H1 (cell line): ENCODE data around the gene LRRC4C. TPM values are rescaled to one million over a fixed set of nuclear protein-coding genes. Genes with fewer than 3 reads are reported as not detected.

ENCODE experiments used
- CTCF ChIA-PET: fragments of 300-600 bp; sonication (Branson Sonifier 250); formaldehyde crosslinking; loops from one replicate; lab custom pipeline; 2021; ENCODE audit not compliant: partially characterized antibody; lab: Charles Lee
- POLR2A ChIA-PET: fragments of 300-600 bp; sonication (Branson Sonifier 250); formaldehyde crosslinking; loops from one replicate; lab custom pipeline; 2021; ENCODE audit warnings: inconsistent platforms; ENCODE audit not compliant: partially characterized antibody; lab: Charles Lee
- DNase-seq, 2 experiments: peaks; one replicate each; pipeline versions ENCODE4 v3.0.0 to v3.0.0-alpha.2; 2010 to 2022; ENCODE audit warnings: low spot score in 2 of 2, low read depth in 1 of 2, mixed read lengths in 1 of 2
- FAIRE-seq: peaks from 2 replicates; lab custom pipeline; 2011; peaks lifted over from hg19 to GRCh38; lab: Jason Lieb, UNC
- H2AFZ ChIP-seq: 2 replicates; pipeline ENCODE4 v1.8.1; 2012; ENCODE audit warnings: low read length, inconsistent platforms
- H2AK5ac ChIP-seq: 2 replicates; pipeline ENCODE4 v1.6.1; 2013; ENCODE audit warnings: low read depth, low read length
- H2BK120ac ChIP-seq: replicated peaks from 2 replicates; pipeline ENCODE3; 2013; ENCODE audit warnings: low read depth, low read length, inconsistent platforms
- H2BK12ac ChIP-seq: 2 replicates; pipeline ENCODE4 v1.6.1; 2013; ENCODE audit warnings: low read depth, low read length
- H2BK15ac ChIP-seq: 2 replicates; pipeline ENCODE4 v1.6.1; 2013; ENCODE audit warnings: low read length
- H2BK20ac ChIP-seq: 2 replicates; pipeline ENCODE4 v1.6.1; 2013; ENCODE audit warnings: low read length
- H2BK5ac ChIP-seq: 2 replicates; pipeline ENCODE4 v1.6.1; 2013; ENCODE audit warnings: low read depth, low read length
- H3K14ac ChIP-seq: 2 replicates; pipeline ENCODE4 v1.6.1; 2013; ENCODE audit warnings: inconsistent platforms; ENCODE audit not compliant: insufficient read length
- H3K18ac ChIP-seq: 2 replicates; pipeline ENCODE4 v1.6.1; 2013; ENCODE audit warnings: low read length; ENCODE audit errors: extremely low read depth
- H3K23ac ChIP-seq: 2 replicates; pipeline ENCODE4 v1.6.1; 2013; ENCODE audit warnings: inconsistent platforms; ENCODE audit not compliant: insufficient read length
- H3K23me2 ChIP-seq: 2 replicates; pipeline ENCODE4 v1.6.1; 2013; ENCODE audit warnings: low read depth, low read length
- H3K27ac ChIP-seq: 2 replicates; pipeline ENCODE4 v1.6.1; 2011; ENCODE audit warnings: low read depth, low read length, inconsistent platforms
- H3K27me3 ChIP-seq, 4 experiments: replicated peaks in 1 of 4; 1 replicate in 1 of 4; 2 replicates in 3 of 4; pipeline versions ENCODE4 v1.6.1 to v1.8.1; 2011 to 2013; ENCODE audit warnings: low read length in 3 of 4, mild to moderate bottlenecking in 3 of 4, inconsistent platforms in 2 of 4, mixed read lengths in 2 of 4, moderate library complexity in 1 of 4; ENCODE audit not compliant: control insufficient read depth in 3 of 4, insufficient read depth in 3 of 4; ENCODE audit errors: extremely low read depth in 1 of 4
- H3K36me3 ChIP-seq, 4 experiments: 2 replicates each; pipeline versions ENCODE4 v1.6.1 to v1.8.1; 2011 to 2013; ENCODE audit warnings: mild to moderate bottlenecking in 4 of 4, low read length in 3 of 4, moderate library complexity in 2 of 4, control low read depth in 1 of 4, inconsistent platforms in 1 of 4; ENCODE audit not compliant: insufficient read depth in 4 of 4, control insufficient read depth in 2 of 4
- H3K4ac ChIP-seq: replicated peaks from 2 replicates; pipeline ENCODE3; 2013; ENCODE audit warnings: low read length, low read depth, mixed read lengths, inconsistent platforms; ENCODE audit not compliant: insufficient read length
- H3K4me1 ChIP-seq, 4 experiments: replicated peaks in 1 of 4; 1 replicate in 1 of 4; 2 replicates in 3 of 4; pipeline versions ENCODE4 v1.6.1 to v1.8.1; 2011 to 2013; ENCODE audit warnings: low read length in 3 of 4, inconsistent platforms in 2 of 4, mixed read lengths in 1 of 4; ENCODE audit not compliant: insufficient read depth in 4 of 4, control insufficient read depth in 3 of 4
- H3K4me2 ChIP-seq, 2 experiments: 2 replicates each; pipeline versions ENCODE4 v1.6.1 to v1.8.1; 2011 to 2013; ENCODE audit warnings: low read depth in 2 of 2, low read length in 2 of 2, control low read depth in 1 of 2, inconsistent platforms in 1 of 2, mild to moderate bottlenecking in 1 of 2; ENCODE audit not compliant: insufficient read depth in 1 of 2
- H3K4me3 ChIP-seq, 4 experiments: fragments of 200-600, 300-600 bp in 1 of 4; sonication (generic), shearing (Covaris generic), sonication (Bioruptor Twin) in 1 of 4; 2 replicates each; pipeline versions ENCODE4 v1.5.1 to v1.8.1; 2011 to 2016; ENCODE audit warnings: low read length in 4 of 4, low read depth in 3 of 4, control low read depth in 2 of 4, inconsistent platforms in 2 of 4, mild to moderate bottlenecking in 2 of 4, mixed read lengths in 1 of 4, moderate library complexity in 1 of 4; ENCODE audit not compliant: insufficient read depth in 2 of 4; ENCODE audit errors: extremely low read depth in 1 of 4
- H3K56ac ChIP-seq: replicated peaks from 2 replicates; pipeline ENCODE3; 2013; ENCODE audit warnings: low read depth, mild to moderate bottlenecking, mixed read lengths, low read length, inconsistent platforms; ENCODE audit not compliant: insufficient read length
- H3K79me1 ChIP-seq: 2 replicates; pipeline ENCODE4 v1.6.1; 2013; ENCODE audit warnings: low read depth, low read length, control low read depth
- H3K79me2 ChIP-seq, 2 experiments: 2 replicates each; pipeline versions ENCODE4 v1.6.1 to v1.8.1; 2012 to 2013; ENCODE audit warnings: low read length in 2 of 2, mild to moderate bottlenecking in 2 of 2, inconsistent platforms in 1 of 2; ENCODE audit not compliant: insufficient read depth in 2 of 2, control insufficient read depth in 1 of 2
- H3K9ac ChIP-seq, 4 experiments: replicated peaks in 1 of 4; 1 replicate in 1 of 4; 2 replicates in 3 of 4; pipeline versions ENCODE4 v1.6.1 to v1.8.1; 2011 to 2013; ENCODE audit warnings: low read depth in 3 of 4, low read length in 3 of 4, control low read depth in 2 of 4, mild to moderate bottlenecking in 2 of 4, moderate library complexity in 2 of 4, inconsistent platforms in 1 of 4; ENCODE audit errors: extremely low read depth in 1 of 4
- H3K9me3 ChIP-seq, 2 experiments: 2 replicates each; pipeline versions ENCODE4 v1.6.1 to v1.8.1; 2012 to 2013; ENCODE audit warnings: mild to moderate bottlenecking in 2 of 2, moderate library complexity in 2 of 2, control low read depth in 1 of 2, inconsistent platforms in 1 of 2, low read depth in 1 of 2, low read length in 1 of 2, mixed read lengths in 1 of 2; ENCODE audit not compliant: insufficient read depth in 2 of 2
- H4K20me1 ChIP-seq, 2 experiments: replicated peaks in 1 of 2; 2 replicates each; pipeline versions ENCODE3 to v1.8.1; 2011 to 2013; ENCODE audit warnings: inconsistent platforms in 2 of 2, low read length in 2 of 2, mild to moderate bottlenecking in 1 of 2; ENCODE audit not compliant: insufficient read depth in 2 of 2, control insufficient read depth in 1 of 2
- H4K5ac ChIP-seq: 2 replicates; pipeline ENCODE4 v1.6.1; 2013; ENCODE audit warnings: low read length, low read depth, mixed read lengths, inconsistent platforms; ENCODE audit not compliant: insufficient read length
- H4K8ac ChIP-seq: 2 replicates; pipeline ENCODE4 v1.8.0; 2013; ENCODE audit warnings: mild to moderate bottlenecking, moderate library complexity, low read length, inconsistent platforms; ENCODE audit not compliant: insufficient read depth; ENCODE audit errors: extremely low read depth
- H4K91ac ChIP-seq: replicated peaks from 2 replicates; pipeline ENCODE3; 2013; ENCODE audit warnings: low read length, mixed read lengths, inconsistent platforms; ENCODE audit not compliant: insufficient read length
- BCL11A ChIP-seq, 2 experiments: IDR thresholded peaks; one replicate each; pipeline ENCODE4 v1.6.1; 2011; ENCODE audit warnings: low read depth in 2 of 2, low read length in 2 of 2, mild to moderate bottlenecking in 2 of 2
- CBX5 ChIP-seq: fragments of 300-800, 300-1000 bp; sonication (generic); IDR thresholded peaks from 2 replicates; pipeline ENCODE4 v1.7.1; 2016; ENCODE audit warnings: antibody characterized with exemption, low read length, low read depth
- CBX8 ChIP-seq: fragments of 300-800, 300-1000 bp; sonication (generic); IDR thresholded peaks from 2 replicates; pipeline ENCODE4 v1.7.1; 2016; ENCODE audit warnings: low read depth, low read length, borderline replicate concordance
- GTF2F1 ChIP-seq: IDR thresholded peaks from 2 replicates; pipeline ENCODE4 v1.6.1; 2012; ENCODE audit warnings: low read depth, low read length, improper control_type of control experiment, borderline replicate concordance
- HDAC6 ChIP-seq: IDR thresholded peaks from one replicate; pipeline ENCODE4 v1.7.1; 2012; ENCODE audit warnings: low read depth, mild to moderate bottlenecking, inconsistent platforms, low read length, moderate library complexity
- POLR2A ChIP-seq, 2 experiments: IDR thresholded peaks; 1 replicate in 1 of 2; 2 replicates in 1 of 2; pipeline ENCODE4 v1.6.1; 2011; ENCODE audit warnings: low read depth in 2 of 2, low read length in 2 of 2, mild to moderate bottlenecking in 2 of 2; ENCODE audit errors: control extremely low read depth in 1 of 2
- RFX5 ChIP-seq: IDR thresholded peaks from 2 replicates; pipeline ENCODE4 v1.6.1; 2011; ENCODE audit warnings: low read depth, low read length, improper control_type of control experiment, borderline replicate concordance
- WGBS, 2 experiments: shearing (Covaris generic) in 1 of 2; methylation state at CpG; one replicate each; pipeline versions ENCODE4 v1.1.6 to v1.1.7; 2013 to 2015; ENCODE audit warnings: low lambda C conversion rate in 2 of 2, mixed read lengths in 2 of 2, inconsistent platforms in 1 of 2, low coverage in 1 of 2, missing lambda C conversion rate in 1 of 2; ENCODE audit not compliant: insufficient replicate concordance in 2 of 2, insufficient coverage in 1 of 2, insufficient read length in 1 of 2; ENCODE audit errors: extremely low coverage in 1 of 2, missing lambda C conversion rate in 1 of 2; 5-methylcytosine and 5-hydroxymethylcytosine counted together
- polyA plus RNA-seq, 7 experiments: library from polyadenylated mRNA; depleted of rRNA in 3 of 7; stranded (reverse) in 5 of 7; unstranded in 2 of 7; fragments of >200 nt in 5 of 7; fragments of 200-250 nt in 2 of 7; gene quantifications; 1 replicate in 5 of 7; 2 replicates in 1 of 7; 4 replicates in 1 of 7; pipeline versions ENCODE4 v1.2.1 to v1.2.3, GENCODE V29; 2011 to 2013; ENCODE audit warnings: missing spikeins in 2 of 7, mixed read lengths in 2 of 7
- total RNA-seq: library from RNA; stranded (reverse); fragmentation: NEBNext Ultra II Directional; extraction: Animal tissue kit (Norgen Biotek cat#: 25700); gene quantifications from 2 replicates; pipeline ENCODE4 v1.2.1, GENCODE V29; 2021

LRRC4C gene
- total and polyA plus RNA-seq, 2 of the 8 experiments (the other 6 are each of a cell fraction or from before 2014, with no cell fraction given), result 0.23 to 2.2 TPM

DNA sequence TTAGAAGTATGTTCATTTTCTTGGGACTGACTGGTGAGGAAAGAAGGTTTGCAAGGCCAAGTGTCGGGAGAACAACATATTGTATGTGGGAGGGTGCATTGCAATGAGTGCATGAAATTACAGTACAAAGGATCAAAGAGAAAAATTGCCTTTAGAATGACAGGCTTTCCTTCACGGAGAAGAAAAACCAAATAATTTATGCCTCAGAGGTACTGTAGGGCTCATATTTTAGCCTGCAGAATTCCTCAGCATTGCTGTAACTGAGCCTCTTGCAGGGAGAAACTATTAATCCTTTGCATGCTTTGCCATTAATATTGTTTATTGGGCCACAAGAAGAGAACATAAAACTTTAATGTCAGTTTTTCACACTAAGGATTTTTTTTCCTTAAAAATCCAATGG is 60.1 kb downstream of the LRRC4C start:
- Histone ChIP-seq H2BK15ac (no peak overlapping the region), H3K9me3 (no peaks in the 10 kb centered on the region), H4K8ac (no peak overlapping the region), H2BK5ac (no peak overlapping the region), H3K27me3 (no peaks in the 10 kb centered on the region), H3K18ac (no peak overlapping the region), H3K4me3 (no peak overlapping the region), H3K36me3 (no peaks in the 10 kb centered on the region), H2AK5ac (no peak overlapping the region), H4K5ac (no peak overlapping the region), H3K79me2 (no peaks in the 10 kb centered on the region), H2AFZ (no peak overlapping the region), H3K27ac (no peak overlapping the region), H3K14ac (no peak overlapping the region)
- 89% methylated on average over 2 of the region's 2 CpGs; no CpG with 5 or more reads in 1 of the 2 experiments for WGBS, 2 experiments
- CTCF ChIA-PET, result no interaction called here
- TF ChIP-seq CBX5, result no peak
- TF ChIP-seq RFX5, result no peak
- TF ChIP-seq GTF2F1, result no peak
- no peak for TF ChIP-seq BCL11A (IDR thresholded peaks at IDR 0.05; ENCODE audit: low read depth in 2 of 2, low read length in 2 of 2)
- no peak for TF ChIP-seq POLR2A (IDR thresholded peaks at IDR 0.05; ENCODE audit: control extremely low read depth in 1 of 2, low read depth in 2 of 2, low read length in 2 of 2)
- no peak for TF ChIP-seq HDAC6
- no peak for TF ChIP-seq CBX8
- TF ChIP-seq, all 59 proteins: peak for 0
- FAIRE-seq (no peak), DNase-seq (no peak)
- Histone ChIP-seq H2BK120ac (no peak overlapping the region), H3K4ac (no peak overlapping the region), H3K23ac (no peak overlapping the region), H3K4me2 (no peak overlapping the region), H3K4me1 (peaks cover 0 to 12% (median 9%) of the 10 kb centered on the region in 4 experiments; a peak in 4 of 7 replicates), H2BK20ac (no peak overlapping the region), H4K20me1 (no peaks in the 10 kb centered on the region), H3K23me2 (no peaks in the 10 kb centered on the region), H2BK12ac (no peak overlapping the region), H3K79me1 (no peaks in the 10 kb centered on the region), H3K56ac (no peak overlapping the region), H4K91ac (no peak overlapping the region), H3K9ac (no peak overlapping the region)
- POLR2A ChIA-PET, result no interaction called here
